SHP77 treated with DMSO at 0.1 percent for 48 hours (cell line): ENCODE data around the gene ATG7.

Source experiments
- DNase-seq: peaks from one replicate; lab custom pipeline; 2025; lab: John Stamatoyannopoulos, UW

The ATG7 gene

GRCh38 chr3:11555881-11556633 is 283.9 kb downstream of the ATG7 start:
- no peak for DNase-seq

- no peak for DNase-seq
Measured at GRCh38 chr3:11556851-11557644, 284.9 kb downstream of the ATG7 start.

- no peak for DNase-seq
Measured at GRCh38 chr3:11558002-11558401, 285.8 kb downstream of the ATG7 start.

GRCh38 chr3:11558411-11558903 is 286.3 kb downstream of the ATG7 start:
- DNase-seq, result no peak

GRCh38 chr3:11558918-11559815 is 287.0 kb downstream of the ATG7 start:
- DNase-seq, result no peak

- DNase-seq, result no peak
Measured at GRCh38 chr3:11559816-11560633, 287.8 kb downstream of the ATG7 start.

- DNase-seq, result no peak
Measured at GRCh38 chr3:11560746-11561145, 288.5 kb downstream of the ATG7 start.

- DNase-seq, result no peak
Measured at GRCh38 chr3:11562277-11562881, 290.2 kb downstream of the ATG7 start.

- no peak for DNase-seq
Measured at GRCh38 chr3:11563159-11563864, 291.1 kb downstream of the ATG7 start.

- no peak for DNase-seq
Measured at GRCh38 chr3:11563865-11564185, 291.6 kb downstream of the ATG7 start.

GRCh38 chr3:11564577-11565001 is 292.4 kb downstream of the ATG7 start:
- no peak for DNase-seq

GRCh38 chr3:11565072-11565471 is 292.9 kb downstream of the ATG7 start:
- no peak for DNase-seq

- no peak for DNase-seq
Measured at GRCh38 chr3:11565492-11565891, 293.3 kb downstream of the ATG7 start.

GRCh38 chr3:11565932-11566331 is 293.7 kb downstream of the ATG7 start:
- no peak for DNase-seq

GRCh38 chr3:11566478-11566877 is 294.3 kb downstream of the ATG7 start:
- DNase-seq, result no peak

- DNase-seq, result no peak
Measured at GRCh38 chr3:11566916-11567315, 294.7 kb downstream of the ATG7 start.

GRCh38 chr3:11567516-11568467 is 295.6 kb downstream of the ATG7 start:
- DNase-seq, result no peak

GRCh38 chr3:11568503-11569155 is 296.4 kb downstream of the ATG7 start:
- DNase-seq, result no peak
